ENCODE data around the gene SHISA3.
A peak's percentile ranks its signal among the peaks of the same experiment; 100 is the strongest.

GRCh38 chr4:42371305-42372252, 25.7 kb upstream of the SHISA3 start:
- TF ChIP-seq CTCF (IDR thresholded peaks at IDR 0.05) (peak in 5 of 6 experiments; percentile 11 to 58 (median 51)), POLR2A (IDR thresholded peaks at IDR 0.05) (no peak)
